ENCODE measurements around the gene BMP4.
"Not testable (repeated sequence)": the region's sequence is repeated elsewhere in the genome, so short reads cannot be mapped to it uniquely, and the experiment has no call there.

The BMP4 gene

DNA sequence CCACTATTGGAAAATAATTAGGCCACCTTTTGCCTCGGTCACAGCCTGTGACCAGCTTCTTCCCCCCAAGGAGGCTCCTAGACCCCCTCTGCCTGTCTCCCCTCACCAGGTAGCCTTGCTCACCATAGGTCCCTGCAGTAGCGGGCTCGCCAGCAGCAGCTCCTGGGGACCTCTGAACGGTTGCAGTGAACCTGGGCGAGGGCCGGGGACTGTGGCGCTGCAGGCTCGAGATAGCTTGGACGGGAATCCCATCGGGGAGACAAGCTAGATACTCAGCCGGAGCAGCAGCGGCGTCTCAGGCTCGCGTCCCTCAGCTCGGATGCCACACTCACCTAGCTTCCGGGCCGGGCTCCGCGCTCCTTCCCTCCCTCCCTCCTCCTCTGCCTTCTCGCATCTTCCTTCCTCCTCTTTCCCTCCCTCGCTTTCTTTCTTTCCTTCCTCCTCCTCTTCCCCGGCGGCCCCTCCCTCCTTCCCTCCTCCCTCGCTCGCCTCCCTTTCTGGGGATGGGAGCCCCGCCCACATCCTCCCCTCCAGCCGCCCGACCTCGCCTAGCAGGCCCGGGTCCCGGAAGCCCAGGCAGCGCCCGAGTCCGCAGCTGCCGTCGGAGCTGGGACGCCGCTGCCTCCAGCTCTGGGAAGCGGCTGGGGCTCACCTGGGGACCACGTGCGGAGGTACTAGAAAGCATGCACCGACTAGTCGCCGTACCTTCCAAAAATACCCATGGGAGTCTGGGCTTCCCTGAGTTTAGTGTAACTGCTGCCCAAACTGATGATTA lies at the start of gene BMP4:
Gene BMP4, minus strand, starts transcription at position 399 of the 775 bp plus-strand sequence. CDS start 4,603 bp downstream, outside the sequence.
- in situ Hi-C loops (cut with MboI; ENCODE audit: low sequenced_read_pairs), result no loop called here

DNA sequence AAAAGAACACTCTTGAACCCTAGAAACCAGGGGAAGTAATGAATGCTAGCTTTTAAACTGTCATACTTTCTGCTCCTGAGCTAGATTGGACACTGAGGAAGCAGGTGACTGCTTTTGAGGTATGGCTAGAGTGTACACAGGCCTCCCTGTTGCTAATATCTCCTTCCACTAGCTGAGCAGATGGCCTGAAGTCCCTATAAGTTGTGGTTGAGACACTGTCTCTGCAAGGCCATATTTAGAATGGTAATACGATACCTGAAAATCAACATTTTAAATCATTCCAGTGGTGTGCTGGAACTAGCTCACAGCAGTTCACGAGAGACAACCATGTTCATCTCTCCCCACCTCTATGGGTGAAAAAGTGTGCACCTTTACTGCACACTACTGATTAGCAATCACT lies 46.4 kb upstream of the BMP4 start:
- in situ Hi-C loops (cut with MboI; ENCODE audit: low sequenced_read_pairs), result no loop called here

DNA sequence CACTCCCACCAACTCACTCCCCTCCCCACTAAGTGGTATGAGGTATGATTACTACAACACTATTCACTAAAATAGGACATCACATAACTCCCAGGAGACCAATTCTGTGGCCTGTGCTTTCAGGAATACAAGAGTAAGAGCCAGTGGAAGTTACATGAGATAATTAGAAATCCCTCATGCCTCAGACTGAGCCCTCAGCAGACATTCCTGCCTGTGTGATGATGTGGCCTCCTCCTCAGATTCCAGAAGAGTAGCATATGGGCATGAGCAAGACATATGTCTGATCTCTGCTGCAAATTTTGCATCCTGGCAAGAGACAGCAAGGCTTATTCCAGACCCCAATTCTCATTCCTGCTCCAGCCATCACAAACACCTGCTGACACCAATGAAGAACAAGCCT lies 46.0 kb upstream of the BMP4 start:
- in situ Hi-C loops (cut with MboI; ENCODE audit: low sequenced_read_pairs), result no loop called here

DNA sequence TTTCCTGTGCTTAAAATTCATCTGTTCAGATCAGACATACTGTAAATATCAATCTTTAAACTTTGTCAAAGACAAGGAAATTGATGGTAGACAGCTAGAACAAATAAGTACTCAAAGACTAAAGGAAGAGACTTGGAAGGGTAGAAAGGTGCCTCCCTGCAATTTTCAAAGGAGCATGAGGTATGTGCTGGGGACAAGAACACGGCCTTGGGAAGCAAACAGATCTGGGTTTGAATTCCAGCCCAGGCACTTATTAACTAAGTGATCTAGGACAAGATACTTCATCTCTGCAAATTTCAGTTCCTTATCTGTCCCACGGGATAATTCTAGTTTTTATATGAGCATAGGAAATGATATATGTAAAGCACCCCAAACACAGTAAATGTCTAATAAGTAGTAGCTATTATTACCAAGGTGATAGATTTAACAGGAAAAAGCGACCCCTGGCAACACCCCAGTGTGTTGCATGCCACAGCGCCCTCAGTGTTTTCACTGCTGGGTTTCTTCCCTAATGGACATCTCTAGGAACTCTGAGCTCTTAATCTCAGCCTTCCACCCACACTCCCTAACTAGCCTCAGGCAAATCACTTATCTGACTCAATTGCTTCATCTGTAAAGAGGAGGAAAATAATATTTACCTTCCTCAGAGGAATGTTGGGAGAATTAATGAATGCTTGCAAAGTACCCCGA lies 44.7 kb upstream of the BMP4 start:
- in situ Hi-C loops (cut with MboI; ENCODE audit: low sequenced_read_pairs), result no loop called here

DNA sequence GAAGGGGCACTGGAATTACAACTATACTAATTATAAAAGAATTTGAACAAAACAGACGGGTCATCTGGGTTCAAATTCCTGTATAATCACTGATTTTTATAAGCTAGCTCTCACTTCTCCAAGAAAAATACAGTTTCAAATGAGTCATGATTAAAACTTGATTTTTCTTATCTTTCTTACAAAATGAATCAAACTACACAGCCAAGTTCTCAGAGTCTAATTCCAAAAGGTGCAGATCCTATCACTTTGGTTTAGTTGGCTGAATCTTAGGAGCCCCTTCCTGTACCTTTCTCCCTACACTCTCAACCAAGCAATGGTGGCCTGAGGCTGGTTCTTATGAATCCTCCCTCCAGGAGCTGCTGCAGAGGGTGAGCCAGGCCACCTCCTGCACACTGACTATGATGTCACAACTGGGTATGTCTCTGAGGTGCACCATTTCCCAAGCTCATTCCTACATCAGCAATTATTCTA lies 43.8 kb upstream of the BMP4 start:
- in situ Hi-C loops (cut with MboI; ENCODE audit: low sequenced_read_pairs), result no loop called here

DNA sequence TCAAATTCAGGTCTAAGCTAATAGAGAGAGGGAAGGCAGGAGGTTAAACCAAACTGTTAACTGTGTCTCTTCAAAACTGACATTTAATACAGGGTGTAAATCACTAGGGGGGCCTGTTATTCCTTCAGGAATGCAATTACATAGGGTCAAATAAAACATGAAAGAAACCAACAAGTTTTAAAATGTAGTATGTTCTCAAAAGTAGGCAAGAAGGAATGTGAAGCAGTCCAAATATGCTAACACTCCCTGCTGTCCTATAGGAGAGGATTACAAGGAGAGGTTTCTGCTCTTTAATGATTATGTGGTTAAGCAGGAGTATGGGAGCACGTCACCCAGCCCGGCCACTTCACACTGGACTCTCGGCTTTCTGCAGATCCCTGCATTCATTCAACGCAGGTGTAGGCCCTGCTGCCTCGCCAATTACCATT lies 42.5 kb upstream of the BMP4 start:
- in situ Hi-C loops (cut with MboI; ENCODE audit: low sequenced_read_pairs), result no loop called here

DNA sequence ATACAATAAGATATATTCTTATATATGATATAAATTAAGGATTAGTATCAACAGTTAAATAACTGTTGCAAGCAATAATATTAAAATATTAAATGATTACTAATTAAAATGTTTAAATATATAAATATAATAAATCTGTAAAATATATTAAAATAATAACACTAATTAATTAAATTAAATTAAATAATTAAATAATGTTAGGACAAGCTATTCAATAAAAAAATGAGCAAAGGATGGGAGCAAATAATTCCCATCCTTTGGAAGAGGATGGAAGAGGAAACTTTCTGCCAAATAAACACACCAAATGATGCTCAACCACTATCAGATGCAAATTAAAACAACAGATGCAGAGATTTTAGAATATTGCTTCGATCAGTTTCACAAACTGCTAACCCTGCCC lies 39.4 kb upstream of the BMP4 start:
- in situ Hi-C loops (cut with MboI; ENCODE audit: low sequenced_read_pairs), result no loop called here

DNA sequence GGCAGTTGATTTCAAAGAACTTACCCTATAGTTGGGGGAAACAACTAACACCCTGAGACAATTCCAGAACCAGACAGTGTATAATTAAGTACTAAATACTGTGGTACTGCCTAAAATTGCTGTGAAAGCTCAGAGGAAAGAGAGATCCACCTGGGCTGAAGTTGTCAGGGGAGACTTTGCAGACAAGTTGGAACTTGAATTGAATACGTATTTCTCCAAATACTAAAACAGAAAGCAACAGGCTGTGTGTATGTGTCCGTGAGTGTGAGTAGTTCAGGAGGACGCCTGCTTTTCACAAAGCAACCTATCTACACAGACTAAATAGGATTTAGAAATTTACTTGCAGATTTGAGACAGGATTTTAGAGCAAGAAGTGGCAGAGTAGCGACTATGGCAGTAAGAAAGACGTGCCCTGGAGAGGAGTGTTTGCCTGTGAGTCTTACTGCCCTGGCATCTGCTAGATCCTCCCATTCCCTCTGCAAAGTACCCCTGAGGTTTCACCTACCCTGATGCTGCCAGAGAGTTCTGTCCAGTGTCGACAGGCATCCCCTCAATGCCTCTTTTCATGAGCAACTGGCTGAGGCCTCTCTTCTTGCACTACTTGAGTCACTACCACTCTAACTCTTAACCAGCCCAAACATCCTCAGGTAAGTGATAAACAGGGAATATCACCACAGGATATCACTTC lies 37.4 kb upstream of the BMP4 start:
- in situ Hi-C loops (cut with MboI; ENCODE audit: low sequenced_read_pairs), result no loop called here

DNA sequence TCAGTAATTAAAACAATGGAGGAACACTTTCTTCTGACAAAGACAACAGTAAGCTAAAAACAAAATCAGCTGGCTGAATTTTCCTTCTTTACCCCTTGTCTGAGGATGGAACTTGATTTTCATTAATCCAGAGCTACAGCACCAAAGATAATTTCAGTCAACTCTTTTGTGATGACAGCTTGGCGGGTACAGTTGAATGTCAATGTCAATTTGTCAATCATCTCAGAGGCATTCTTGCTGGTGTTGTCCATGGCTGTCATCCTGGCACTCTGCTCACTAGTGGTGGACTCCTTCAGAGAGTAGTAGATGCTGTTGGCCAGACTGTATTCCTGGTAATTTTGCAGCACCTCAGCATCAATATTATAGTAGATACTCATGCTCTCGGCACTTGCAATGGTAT lies 34.4 kb upstream of the BMP4 start:
- in situ Hi-C loops (cut with MboI; ENCODE audit: low sequenced_read_pairs), result no loop called here

DNA sequence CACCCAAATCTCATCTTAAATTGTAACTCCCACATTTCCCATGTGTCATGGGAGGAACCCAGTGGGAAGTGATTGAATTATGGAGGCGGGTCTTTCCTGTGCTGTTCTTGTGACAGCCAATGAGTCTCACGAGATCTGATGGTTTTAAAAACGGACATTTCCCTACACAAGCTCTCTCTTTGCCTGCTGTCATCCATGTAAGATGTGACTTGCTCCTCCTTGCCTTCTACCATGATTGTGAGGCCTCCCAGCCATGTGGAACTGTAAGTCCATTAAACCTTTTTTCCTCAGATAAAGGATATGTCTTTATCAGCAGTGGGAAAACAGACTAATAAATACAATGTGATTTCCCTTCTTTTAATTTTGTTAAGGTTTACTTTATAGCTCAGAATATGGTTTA lies 30.1 kb upstream of the BMP4 start:
- in situ Hi-C loops (cut with MboI; ENCODE audit: low sequenced_read_pairs), result not testable (repeated sequence)

DNA sequence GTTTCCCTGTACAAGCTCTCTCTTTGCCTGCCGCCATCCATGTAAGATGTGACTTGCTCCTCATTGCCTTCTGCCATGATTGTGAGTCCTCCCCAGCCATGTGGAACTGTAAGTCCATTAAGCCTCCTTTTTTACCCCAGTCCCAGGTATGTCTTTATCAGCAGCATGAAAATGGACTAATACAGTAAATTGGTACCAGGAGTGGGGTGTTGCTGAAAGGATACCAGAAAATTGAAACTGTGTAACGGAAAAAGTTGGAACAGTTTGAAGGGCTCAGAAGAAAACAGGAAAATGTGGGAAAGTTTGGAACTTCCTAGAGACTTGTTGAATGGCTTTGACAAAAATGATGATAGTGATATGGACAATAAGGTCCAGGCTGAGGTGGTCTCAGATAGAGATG lies 28.3 kb upstream of the BMP4 start:
- in situ Hi-C loops (cut with MboI; ENCODE audit: low sequenced_read_pairs), result not testable (repeated sequence)

DNA sequence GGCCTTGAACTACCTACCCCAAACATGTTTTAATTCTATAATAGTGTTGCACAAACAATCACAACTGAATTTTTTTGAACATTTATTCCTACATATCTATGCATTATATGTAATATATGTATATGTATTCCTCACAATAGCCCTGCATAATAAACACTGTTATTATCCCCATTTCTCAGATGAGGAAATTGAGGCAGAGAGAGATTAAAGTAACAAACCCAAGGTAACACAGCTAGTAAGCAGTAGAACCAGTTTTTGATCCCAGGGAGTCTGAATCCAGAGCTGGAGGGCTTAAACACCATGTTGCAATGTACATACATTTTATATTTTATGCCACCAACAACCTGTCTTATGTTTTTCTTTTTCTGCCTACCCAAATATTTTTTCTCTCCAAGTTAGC lies 26.5 kb upstream of the BMP4 start:
- in situ Hi-C loops (cut with MboI; ENCODE audit: low sequenced_read_pairs), result no loop called here

DNA sequence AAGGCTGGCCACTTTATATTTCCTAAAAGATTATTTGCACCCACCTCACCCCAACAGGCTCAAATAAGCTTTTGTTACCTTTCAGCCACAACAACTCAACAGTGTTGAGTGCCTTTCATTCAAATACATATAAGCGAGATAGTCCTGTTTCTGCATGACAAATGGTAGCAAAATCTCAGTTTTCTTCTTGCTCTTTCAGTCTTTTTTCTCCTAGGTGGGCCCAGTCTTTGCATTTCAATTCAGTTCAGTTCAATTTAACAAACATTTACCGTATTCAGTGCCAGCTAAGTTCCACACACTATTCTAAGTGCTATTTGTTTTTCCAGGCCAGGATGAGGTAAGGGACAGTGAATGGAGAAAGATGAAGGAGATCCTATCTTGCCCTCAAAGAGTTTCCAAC lies 25.9 kb upstream of the BMP4 start:
- in situ Hi-C loops (cut with MboI; ENCODE audit: low sequenced_read_pairs), result no loop called here

DNA sequence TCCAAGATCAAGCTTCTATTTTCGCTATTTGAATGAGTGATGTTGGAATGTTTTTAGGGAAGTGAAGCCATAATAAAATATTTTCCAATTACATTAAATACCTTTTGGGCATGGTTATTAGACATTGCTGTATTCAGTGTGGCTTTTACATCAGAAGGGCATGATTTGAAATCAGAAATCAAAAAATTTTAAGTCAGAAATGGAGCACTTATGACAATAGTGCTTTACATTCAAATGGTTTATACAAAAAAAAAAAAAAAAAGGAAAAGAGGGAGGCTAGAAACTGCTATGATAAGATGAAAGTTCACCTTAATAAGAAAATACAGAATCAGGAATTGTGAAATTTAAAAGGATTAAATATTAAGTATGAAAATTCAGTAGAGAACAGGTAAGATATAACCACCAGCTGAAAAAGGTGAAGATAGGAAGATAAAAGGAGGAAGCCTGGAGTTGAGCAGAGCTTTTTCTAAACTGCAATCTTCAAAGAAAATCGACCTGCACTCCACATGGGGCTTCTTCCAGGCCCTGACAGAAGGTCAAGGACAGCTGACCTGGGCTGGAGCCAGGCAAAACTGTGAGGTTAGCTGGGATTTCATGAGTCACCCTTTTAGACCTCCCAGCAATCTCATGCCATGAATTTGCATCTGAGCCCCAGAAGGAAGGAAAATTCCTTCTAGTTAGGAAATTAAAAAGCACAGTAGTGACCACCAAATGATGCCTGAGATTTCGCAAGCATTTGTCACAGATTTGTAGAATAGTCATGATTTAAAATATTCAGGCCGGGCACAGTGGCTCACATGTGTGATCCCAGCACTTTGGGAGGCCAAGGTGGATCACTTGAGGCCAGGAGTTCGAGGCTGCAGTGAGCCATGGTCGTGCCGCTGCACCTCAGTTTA lies 23.4 kb upstream of the BMP4 start:
- in situ Hi-C loops (cut with MboI; ENCODE audit: low sequenced_read_pairs), result no loop called here

DNA sequence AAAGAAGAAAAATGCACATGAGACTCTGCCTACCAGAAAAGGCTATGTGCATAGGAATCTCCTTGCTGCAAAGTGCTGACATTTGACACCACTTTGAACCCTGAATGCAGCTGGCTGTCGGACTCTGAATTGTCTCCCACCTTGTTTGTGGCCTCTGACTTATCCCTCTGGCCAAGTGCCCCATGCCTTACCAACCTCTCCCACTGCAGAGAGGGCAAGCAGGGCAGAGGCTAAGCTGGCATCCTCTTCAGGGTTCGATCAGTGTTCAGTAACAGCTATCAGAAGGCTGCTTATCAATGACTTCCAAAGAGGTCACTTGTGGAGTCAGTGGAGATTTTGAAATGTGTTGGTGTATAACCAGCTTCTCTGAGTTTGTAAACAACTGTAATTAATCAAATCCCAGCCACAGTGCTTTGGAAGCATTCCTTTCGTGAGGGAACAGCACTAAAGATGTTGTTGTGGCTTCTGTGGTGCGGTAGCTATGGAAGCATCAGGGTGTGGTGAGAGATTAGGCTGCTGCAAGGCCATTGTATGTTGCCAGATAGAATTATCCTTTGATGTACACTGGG lies 22.6 kb upstream of the BMP4 start:
- in situ Hi-C loops (cut with MboI; ENCODE audit: low sequenced_read_pairs), result no loop called here

DNA sequence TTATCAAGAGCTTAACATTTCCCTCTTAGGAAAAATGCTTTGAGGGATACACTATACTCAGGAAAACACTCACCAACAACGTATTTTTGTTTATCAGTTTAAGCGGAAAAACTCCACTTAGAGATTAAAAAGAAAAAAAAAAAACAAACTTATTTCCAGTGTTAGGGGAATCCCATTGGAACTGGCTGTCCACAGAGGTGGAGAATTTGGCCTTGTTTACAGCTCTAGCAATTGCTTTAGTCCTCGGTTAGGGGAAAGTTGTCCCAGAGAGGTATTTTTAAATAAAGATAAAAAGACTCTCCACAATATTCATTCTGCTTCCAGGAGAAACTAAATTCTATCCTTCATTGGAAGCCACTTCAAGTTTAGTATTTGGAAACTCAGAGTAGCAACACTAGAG lies 21.6 kb upstream of the BMP4 start:
- in situ Hi-C loops (cut with MboI; ENCODE audit: low sequenced_read_pairs), result no loop called here

DNA sequence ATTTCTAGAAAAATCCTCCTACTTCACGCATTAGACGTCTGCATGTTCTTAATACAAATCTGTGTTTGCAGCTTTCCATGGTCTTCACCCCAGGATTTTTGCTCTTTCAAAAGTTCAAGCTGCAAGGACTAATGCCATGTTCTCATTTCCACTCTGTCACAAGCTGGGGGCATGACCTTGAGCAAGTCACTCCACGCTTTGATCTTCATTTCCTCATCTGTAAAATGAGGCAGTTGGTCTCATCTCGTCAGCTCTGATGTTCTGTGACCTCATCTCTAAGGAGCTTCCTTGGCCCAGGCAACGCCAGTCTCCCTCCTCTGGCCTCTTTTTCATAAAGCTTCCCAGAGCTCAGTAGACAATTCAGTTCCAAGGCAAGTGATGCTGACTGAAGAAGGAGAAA lies 18.8 kb upstream of the BMP4 start:
- in situ Hi-C loops (cut with MboI; ENCODE audit: low sequenced_read_pairs), result no loop called here

DNA sequence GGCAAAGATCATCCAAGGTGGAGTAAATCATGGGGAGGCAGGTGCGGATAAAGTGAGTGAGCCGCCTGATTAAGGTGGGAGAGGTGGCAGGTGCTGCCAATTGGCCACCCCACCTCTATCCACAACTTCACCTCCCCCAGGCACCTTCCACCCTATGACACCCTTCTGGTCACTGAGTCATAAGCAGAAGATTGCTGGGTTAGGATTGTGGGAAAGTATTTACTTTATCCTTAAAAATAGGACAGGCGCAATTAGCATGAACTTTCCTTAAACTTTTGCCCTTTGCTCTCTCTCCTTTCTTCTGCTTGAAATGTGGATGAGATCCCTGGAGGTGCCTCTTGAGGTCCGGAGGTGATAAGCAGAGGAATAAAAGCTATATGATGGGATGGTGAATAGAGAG lies 14.9 kb upstream of the BMP4 start:
- in situ Hi-C loops (cut with MboI; ENCODE audit: low sequenced_read_pairs), result no loop called here

DNA sequence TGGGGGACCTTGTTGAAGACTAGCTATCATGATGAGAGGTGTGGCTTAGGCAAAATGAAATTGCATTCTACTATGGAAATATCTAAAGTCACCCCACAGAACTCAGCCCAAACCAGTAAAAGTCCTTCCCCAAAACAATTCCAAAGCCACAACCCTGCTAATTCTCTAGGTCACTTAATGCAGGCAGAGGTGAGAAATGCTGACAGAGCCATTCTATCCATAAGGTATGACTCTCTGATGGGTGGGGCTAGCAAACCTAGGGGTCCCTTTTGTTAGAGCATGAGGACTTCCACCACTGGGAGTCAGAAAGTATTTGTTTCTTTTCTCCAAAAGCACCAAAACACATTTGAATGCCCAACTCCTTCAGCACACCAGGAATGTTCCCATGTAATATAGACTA lies 12.7 kb upstream of the BMP4 start:
- in situ Hi-C loops (cut with MboI; ENCODE audit: low sequenced_read_pairs), result no loop called here

DNA sequence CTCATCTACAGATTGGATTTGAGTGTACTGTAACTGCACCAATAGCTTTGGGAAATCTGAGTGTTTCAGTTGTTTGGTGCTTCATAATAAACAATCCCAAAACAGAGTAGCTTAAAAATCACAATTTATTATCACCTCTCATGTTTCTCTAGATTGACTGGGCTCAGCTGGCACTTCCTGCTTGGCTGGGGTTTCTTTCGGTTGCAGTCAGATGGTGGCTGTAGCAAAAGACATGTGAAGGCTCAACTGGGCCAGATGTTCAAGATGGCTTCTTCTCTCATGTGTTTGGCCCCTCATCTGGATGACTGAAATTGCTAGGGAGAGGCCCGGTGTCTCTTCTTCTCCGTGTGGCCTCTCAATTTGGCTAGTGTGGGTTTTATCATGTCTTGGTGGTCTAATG lies 12.1 kb upstream of the BMP4 start:
- in situ Hi-C loops (cut with MboI; ENCODE audit: low sequenced_read_pairs), result no loop called here

DNA sequence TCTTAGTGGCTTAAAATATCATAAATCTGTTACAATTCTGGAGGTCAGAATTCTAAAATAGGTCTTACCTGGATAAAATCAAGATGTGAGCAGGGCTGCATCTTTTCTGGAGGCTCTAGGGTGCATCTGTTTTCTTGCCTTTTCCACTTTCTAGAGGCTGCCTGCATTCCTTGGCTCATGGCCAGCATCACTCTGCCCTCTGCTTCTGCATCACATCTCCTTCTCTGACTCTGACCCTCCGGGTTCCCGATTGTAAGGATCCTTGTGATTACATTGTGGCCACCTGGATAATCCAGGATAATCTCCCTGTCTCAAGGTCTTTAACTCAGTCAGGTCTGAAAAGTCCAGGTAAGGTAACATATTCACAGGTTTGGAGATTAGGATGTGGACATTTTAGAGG lies 11.0 kb upstream of the BMP4 start:
- in situ Hi-C loops (cut with MboI; ENCODE audit: low sequenced_read_pairs), result no loop called here
